Measurements from ENCODE around the gene ZNF385C.
A peak's percentile ranks its signal among the peaks of the same experiment; 100 is the strongest.
"Not testable (repeated sequence)": the region's sequence is repeated elsewhere in the genome, so short reads cannot be mapped to it uniquely, and the experiment has no call there.

Gene ZNF385C

DNA sequence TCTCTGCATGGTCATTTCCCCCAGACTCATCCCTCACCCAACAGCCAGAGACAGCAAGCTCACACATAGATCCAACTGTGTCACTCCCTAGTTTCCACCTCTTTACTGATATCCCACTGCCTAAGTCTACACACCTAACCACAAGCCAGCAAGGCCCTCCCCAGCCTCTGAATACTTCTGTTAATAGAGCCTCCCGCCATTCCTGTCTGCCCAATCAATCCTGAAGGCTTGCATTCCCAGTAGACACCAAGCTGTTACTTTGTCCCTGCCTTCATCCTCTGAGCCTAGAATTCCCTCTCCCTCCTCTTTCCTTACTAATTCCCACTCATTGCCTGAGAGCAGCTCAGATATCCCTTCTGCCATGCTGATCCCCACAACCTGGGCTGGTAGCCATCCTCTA is 52.6 kb downstream of the ZNF385C start:
- no peak for DNase-seq

DNA sequence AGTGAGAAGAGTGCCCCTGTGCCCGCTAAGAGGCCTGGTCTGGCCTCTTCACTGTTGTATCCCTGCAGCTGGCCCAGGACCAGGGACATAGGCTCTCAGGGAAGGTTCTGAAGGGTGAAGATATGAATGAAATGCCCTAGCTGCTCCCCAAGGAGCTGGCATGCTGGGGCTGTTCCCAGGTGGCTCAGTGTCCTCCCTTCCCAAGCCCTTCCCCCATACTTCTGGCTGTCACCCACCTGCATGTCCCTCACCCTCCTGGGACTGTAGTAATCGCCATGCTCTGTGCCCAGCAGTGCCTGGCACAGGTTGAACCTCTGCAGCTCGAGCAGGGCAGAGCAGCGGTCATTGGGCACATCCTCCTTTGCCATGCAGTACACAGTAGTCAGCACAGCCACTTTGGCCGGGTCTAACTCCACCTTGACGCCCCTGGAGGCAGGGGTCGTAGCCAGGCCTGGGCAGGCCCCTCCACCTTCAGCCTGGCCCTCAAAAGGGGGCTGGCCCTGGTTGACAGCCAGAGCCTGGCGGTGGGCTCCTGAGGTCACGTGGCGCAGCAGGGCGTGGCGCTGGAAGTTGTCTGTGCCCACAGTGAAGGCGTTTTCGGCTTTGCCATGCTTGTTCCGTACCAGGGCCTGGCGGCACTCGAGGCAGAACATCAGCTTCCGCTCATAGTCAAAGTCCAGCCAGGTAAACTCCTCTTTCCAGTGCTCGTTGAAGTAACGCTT is 55.5 kb downstream of the ZNF385C start:
- no peak for DNase-seq

DNA sequence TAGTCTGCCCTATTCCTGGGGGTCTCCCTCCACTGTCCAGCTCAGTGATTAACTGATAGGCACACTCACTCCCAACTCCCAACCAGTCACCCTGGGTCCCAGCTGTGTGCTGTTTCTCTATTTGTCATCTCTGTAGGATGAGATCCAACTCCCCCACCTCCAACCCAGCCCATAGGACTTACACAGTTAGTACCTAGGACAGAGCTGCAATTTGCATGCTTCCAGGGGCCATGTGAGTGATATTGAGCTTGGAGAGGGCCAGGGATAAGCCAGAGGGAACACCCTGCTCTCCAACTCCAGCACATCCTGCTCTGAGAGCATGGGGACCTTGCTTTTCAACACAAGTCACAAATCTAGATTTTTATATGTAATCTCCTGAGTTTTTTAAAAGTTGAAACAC is 56.7 kb downstream of the ZNF385C start:
- DNase-seq = no peak

DNA sequence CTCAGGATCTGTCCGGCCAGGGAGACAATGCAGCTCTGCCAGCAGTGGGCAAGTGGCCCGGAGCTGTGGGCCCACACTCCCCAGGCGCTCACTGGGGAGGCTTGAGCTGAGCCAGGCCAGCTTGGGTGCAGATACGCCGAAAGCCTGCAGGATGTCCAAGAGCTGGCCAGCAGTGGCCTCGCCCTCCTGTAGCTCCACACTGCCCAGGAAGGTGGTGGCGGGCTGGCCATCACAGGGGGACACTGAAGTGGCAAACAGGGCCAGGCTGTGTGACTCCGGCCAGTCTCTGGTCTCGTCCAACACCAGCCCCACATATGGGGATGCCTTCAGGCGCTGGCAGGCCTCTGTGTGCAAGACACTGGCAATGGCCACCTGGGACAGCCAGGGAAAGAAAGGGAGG is 57.5 kb downstream of the ZNF385C start:
- no peak for DNase-seq

DNA sequence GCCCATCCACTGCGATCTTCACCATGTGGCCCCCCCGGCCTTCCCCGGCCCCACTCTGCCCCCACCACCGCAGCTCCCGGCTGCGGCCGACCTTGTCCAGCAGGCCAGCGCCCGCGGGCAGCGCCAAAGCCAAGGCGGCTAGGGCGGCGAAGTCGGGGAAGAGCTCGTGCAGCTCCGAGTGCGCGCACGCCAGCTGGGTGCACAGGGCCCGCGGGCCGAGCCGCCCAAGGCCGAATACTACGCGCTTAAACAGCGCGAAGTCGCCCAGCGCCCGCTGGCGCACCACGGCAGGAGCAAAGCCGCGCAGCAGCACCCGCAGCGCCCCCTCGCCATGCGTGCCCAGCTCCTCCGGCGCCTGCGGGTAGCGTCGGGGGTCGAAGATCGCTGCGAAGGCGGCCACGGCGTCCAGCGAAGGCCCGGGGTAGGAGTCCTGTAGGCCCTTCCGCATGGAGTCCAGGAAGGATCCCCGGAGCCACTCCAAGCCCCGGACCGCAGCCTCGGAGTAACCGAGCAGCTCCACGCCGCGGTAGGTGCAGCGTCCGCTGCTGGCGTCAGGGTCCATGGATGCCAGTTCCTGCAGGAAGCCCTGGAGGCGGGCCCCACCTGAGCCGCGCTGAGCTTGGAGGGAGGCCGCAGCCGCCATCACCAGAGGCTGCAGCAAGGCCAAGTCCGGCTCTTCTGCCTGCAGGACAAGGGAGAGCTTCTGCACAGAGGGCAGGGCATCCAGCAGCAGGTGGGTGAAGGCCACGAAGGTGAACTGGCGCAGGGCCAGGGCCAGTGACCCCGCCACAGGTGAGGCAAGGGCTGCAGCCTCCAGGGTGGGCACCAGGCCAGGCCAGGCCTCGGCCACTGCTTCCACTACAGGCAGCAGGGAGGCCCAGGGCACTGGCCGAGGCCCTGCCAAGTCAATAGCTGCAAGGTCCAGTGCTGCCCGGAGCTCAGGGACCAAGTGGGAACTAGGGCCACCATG is 58.2 kb downstream of the ZNF385C start:
- no peak for DNase-seq

DNA sequence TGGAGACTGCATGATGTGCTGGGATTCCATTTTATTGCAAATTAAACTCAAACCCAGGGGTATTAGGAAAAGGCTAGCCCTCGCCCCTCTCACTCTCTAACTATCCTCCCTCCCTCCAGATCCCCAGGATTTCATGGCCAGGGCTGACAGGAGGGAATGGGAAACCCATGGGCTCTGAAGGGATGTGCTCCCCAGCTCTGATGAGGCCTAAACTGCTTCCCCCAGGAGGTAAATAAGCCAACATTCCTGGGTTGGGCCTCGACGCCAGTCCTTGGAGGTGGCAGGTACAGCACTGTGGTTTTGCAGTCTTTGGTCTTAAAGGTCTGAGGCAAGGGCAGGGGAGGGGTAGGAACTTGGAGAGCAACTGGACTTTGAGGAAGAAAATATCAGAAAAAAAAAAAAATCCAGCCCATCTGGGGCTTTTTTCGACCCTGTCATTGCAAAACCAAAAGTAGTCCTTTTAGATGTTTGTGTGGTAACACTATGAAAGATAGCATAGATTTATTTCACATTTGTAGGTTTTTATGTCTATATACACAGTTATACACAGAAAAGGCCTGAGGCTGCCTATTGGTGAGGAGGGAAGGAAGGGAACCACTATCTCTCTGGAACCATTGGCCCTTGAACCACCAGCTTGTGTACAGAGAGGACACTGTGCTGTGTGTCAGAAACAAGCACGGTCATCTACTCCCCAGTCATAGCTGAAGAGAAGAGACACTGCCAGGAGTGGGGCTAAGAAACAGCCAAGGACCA is 59.9 kb downstream of the ZNF385C start:
- DNase-seq = no peak

DNA sequence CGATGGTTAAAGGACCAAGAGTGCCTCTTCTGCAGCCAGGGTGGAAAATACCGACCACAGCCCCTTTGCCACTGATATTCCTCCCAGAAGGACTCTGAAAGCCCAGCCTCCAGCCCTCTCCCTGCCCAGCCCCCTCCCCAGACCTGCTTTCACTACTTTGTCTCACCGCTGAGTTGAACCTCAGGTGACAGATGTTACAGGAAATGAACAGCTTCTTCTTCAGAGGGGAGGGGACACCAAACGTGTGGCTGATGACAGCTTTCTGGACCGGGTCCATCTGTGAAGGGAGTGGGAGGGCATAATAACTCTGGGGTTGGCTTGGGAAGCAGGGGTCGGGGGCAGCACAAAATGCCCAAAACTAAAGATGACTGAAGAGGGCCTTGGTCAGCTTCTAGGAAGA is 64.2 kb downstream of the ZNF385C start:
- DNase-seq = peak; percentile 23

DNA sequence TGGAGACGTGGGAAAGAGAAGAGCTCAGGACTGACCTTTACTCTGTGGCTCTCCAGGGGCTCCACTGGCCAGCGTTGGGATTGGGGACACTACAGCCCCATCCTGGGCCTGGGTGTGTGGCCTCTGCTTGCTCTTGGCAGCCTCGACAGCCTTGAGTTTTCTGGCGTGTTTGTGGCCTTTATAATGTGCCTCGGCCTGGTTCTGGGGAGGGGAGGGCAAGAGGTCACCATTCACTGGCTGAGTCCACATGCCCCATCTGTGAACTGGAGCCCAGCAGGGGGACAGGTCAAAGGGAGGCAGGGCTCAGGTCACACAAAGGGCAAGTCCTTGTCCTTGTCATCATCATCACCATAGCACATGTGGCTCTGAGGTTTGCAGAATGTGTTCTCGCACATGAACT is 66.7 kb downstream of the ZNF385C start:
- no peak for DNase-seq

DNA sequence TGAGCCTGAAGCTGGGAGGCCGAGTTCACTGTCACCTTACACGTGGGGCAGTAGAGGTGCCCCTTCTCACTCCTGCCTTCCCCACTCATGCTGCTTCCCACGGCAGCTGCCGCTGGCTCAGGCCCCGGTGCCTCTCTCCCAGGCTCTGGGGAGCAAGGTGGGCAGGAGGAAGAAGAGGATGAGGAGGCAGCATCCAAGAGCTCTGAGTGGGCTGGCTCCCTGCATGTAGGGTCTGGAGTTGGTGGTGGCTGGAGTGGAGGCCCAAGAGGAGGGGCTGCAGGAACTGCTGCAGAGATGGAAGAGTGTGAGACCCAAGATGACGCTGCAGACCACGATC is 69.5 kb downstream of the ZNF385C start:
- DNase-seq = no peak

DNA sequence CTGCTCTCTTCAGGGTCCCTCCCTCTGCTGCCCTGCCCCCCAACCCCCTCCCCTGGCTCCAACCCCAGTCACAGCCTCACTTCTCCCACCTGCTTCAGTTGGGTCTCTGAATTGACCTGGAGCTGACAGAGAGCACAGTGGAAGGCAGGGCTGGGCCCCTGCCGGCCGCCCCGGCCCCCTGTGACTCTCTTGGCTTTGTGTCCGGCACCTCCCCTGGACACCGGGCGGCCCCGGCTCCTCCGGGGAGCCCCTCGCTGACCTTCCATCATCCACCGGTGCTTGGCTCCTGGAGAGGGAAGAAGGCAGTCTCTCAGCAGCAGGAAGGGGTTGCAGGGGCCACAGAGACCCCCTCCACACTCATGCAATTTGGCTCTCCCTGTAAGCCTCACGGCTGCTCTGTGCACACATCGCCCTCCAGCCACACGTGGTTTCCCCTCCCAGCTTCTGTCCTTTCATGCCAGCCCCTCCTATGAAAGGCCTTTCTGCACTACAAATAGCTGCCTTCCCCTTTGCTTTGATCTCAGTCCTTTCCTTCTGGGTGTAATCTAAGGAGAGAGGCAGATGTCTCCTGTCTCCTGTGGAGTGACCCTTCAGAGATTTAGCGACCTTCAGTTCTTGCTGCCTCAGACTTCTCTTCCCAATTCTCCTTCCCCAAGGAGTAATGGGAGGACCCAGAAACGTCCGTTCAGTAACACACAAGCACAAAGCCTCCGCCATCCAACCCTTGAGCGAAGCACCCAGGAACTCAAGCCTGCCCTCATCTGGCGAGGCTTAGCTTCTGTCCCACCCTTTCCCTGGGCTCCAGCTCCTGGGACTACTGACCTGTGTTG is 70.1 kb downstream of the ZNF385C start:
- no peak for DNase-seq

DNA sequence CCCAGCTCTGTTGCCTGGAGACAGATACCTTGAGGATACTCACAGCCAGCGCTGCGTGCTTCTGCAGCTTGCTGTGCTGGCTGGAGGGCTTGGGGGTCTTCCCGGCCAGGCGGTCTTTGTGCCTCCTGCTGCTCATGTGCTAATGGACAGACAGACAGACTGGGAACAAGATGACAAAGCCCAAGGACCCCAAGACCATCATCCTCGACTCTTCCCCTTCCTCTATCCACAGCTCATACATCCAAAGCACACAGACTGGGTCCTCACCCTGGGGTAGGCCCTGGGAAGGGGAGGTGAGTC is 70.7 kb downstream of the ZNF385C start:
- DNase-seq = no peak

DNA sequence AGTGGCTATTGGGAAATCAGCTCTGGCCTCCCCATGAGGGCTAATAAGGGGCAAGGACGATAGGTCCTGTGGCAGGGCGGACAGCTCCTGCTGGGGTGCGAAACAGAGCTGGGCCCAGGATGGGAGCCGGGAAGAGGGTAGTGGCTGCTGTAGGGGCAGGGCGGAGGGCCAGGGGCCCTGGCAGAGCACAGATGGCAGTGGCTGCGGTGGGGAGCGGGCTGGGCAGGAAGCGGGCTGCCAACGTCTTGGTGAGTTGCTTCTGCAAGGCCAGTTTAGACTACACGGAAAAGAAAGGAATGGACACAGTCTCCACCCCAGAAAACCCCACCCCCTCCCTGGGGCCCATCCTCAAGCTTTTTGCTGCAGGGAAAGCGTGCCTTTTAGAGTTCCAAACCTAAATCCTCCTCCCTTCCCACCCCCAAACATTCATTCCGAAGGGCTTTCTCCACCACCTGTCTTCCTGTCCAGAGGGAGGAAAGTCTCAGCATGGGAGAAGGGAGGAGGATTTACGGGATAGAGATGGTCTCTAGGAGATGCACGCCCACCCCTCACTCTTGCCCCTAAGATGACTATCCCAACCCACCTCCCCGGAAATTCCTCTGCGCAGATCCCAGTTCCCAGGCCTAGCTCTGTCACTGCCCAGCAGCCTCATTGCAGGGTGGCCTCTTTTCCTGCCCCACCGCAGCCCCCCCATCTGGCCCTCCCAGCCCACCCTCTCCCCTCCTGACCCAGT is 71.2 kb downstream of the ZNF385C start:
- no peak for DNase-seq

DNA sequence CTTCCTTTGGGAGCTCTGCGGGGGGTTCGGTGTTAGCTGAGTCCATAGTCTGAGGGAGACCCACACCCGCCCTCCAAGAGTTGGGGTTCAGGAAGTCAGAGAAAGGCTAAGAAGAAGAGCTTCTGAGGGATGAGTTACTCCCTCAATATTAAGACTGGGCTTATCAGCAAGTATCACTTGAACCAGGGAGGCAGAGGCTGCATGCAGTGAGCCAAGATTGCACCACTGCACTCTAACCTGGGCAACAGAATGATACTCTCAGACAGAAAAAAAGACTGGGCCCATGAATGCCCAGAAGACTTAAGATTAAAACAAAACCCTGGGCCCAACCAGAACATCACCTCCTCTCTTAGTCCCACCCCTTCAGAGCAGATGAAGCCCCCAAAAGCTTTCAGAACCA is 72.3 kb downstream of the ZNF385C start:
- no peak for DNase-seq

DNA sequence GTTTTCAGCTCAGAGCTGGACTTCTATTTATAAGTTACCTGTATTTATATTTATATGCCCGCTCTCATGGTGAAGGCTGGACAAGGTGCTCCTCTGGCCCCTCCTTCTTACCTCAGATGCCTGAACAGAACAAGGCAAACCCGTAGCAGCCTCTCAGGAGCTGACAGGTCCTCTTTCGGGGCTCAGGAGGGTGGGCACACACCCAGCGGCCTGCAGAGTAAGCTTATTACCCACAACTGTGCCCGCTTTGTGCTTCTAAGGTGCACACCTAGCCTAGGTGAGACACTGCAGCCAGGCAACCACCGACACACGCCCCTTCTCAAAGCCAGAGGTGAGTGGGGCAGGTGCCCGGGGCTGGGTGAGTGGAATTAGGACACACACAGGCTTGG is 73.1 kb downstream of the ZNF385C start:
- DNase-seq = no peak

DNA sequence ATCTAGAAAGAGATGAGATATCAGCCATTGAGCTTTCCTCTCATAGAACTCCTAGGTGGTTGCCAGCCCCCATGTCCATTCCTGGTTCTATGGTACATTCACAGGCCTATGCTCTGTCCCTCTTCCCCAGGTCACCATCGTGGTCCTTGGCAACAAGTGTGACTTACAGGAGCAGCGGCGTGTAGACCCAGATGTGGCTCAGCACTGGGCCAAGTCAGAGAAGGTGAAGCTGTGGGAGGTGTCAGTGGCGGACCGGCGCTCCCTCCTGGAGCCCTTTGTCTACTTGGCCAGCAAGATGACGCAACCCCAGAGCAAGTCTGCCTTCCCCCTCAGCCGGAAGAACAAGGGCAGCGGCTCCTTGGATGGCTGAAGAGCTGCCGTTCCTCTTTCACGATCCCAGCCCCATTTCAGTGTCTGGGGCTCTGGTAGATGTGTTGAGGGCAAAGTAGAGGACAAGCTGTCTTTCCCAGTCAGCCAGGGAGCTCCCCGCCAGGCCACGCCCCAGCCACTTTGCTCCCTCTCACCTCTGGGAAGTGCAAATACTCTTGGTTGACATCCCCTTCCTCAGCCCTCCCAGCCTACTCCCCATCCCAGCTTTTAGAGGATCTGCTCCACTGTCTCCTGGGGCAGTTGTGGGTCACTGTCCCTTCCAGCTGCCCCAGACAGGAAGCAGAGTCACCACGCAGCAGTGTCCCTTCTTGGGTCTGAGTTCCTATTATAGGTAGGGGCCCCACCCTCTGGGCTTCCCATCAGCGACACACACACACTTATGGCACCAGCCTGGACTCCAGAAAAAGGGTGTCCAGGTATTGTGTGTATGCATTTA is 74.5 kb downstream of the ZNF385C start:
- DNase-seq = no peak

DNA sequence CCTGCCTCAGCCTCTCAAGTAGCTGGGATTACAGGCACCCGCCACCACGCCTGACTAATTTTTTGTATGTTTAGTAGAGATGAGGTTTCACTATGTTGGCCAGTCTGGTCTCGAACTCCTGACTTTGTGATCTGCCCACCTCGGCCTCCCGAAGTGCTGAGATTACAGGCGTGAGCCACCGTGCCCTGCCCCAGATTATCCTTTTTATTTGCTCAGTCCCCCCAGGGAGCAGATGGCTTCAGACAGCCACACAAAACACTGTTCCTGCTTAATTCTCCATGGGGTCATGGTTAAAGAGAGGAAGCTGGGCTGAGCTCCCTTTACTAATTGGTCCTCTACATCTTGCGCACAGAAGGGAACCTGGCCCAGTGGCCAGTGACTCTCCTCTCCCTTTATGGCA is 77.4 kb downstream of the ZNF385C start:
- not testable (repeated sequence) for DNase-seq

DNA sequence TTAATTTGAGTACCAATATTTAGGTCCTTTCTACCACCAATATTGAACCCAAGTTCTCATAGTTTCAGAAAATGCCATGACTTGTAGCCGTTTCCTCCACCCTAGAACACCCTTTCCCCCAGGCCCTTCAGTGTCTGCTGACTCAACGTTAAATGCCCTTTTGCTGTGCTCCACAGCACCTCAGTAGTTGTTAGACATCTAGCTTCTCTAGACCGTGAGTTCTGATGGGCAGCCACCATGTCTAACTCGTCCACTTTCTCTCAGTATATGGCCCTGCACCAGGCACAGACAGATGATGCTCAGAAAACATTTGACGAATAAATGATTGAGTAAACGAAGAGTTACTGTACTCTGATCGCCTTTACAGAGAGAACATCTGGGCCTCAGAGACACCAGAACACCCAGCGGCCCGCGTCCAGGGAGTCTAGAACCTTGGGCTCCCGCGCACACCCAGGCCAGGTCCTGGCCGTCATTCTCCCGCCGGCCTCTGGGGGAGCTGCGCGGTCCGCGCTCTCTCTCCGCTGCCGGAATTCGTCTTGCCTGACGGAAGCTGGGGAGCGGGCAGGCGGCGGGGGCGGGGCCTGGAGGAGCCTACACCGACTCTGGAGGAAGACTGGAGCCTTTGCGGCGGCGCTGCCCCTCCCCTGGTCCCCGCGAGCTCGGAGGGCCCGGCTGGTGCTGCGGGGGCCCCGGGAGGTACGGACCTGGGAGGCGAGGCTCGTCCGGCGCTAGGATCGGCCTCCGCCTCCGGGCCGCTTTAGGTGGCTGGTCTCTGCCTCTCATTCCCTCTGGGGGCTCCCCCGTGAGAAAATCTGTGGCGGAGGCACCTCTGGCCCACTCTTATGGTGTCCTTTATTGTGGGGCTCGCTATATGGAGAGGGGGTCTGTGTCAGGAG is 78.5 kb downstream of the ZNF385C start, which contains the start of gene NKIRAS2:
TSS of gene NKIRAS2 (plus strand) at position 582 of the 896 bp plus-strand sequence. CDS start 1,488 bp downstream, outside the sequence.
- DNase-seq = peak; percentile 43

DNA sequence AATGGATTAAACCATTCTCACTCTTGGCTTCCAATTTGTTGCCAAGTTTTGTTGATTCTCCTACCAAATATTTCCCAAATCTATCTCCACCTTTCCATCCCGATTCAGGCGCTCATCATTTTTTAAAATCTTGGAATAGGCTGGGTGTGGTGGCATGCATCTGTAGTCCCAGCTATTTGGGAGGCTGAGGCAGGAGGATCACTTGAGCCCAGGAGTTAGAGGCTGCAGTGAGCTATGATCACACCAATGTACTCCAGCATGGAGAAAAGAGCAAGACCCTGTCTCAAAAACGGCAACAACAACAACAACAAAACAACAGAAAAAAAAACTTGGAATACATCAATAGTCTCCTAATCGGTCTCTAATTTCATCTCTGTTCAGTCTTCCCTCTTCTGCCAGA is 79.3 kb downstream of the ZNF385C start:
- DNase-seq = no peak

DNA sequence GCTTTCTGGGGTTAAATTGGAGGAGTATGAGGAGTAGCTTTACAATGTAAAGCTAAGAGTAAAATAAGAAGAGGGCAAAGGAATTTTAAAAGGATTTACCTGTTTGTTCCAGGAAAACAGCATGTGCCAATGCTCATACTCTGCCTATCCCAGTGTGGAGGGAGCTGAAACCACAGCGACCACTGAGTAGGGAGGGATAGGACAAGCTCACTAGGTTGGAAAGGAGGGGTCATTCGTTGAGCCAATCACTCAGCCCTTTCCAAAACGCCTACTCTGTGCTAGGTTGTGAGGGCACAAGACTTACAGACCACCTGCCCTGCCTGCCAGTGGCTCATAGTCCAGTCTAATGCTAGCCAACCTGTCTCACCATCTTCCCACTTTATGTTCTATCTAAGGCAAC is 79.9 kb downstream of the ZNF385C start:
- DNase-seq = no peak

DNA sequence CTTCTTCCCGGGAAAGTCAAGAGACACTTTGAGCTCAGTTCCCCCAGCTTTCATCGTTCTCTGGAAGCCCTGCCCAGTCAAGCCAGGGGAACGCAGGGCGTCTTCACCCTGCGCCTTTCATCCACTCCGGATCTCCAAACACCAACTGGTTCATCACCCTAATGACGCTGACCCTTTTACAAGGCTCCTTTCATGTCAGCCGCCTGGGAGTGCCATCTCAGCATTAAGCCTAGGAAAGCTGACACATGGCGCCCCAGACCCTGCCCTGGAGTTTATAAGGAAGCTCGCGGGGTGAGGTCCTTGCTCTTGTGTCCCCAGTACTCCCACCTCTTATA is 80.4 kb downstream of the ZNF385C start:
- DNase-seq = no peak
